ENCODE results near the gene UGT1A9. TPM values are rescaled to one million over a fixed set of nuclear protein-coding genes. Genes with fewer than 3 reads are reported as not detected.
"Not testable (repeated sequence)": the region's sequence is repeated elsewhere in the genome, so short reads cannot be mapped to it uniquely, and the experiment has no call there.

Gene UGT1A9
- total RNA-seq, 1 donor: not detected

DNA sequence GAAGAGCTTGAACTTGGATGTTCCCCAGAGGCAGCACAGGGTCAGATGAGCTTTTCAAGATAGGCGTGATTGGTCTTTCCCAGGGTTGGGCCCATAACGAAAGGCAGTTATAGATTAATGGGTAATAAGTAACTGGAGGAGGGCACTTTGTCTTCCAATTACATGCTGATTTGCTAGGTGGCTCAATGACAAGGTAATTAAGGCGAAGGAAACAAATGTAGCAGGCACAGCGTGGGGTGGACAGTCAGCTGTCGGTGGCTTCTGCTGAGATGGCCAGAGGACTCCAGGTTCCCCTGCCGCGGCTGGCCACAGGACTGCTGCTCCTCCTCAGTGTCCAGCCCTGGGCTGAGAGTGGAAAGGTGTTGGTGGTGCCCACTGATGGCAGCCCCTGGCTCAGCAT lies 46.9 kb downstream of the UGT1A9 start, which contains the start of gene UGT1A4:
TSS of gene UGT1A4 (plus strand) at position 185 of the 400 bp plus-strand sequence. CDS start at position 270, 85 bp downstream.
- DNase-seq (ENCODE audit: low read depth): no peak
- H3K4me3 ChIP-seq (ENCODE audit: low read depth, low read length): no peak within 1 kb of the TSS
- TF ChIP-seq, protein P1, sequence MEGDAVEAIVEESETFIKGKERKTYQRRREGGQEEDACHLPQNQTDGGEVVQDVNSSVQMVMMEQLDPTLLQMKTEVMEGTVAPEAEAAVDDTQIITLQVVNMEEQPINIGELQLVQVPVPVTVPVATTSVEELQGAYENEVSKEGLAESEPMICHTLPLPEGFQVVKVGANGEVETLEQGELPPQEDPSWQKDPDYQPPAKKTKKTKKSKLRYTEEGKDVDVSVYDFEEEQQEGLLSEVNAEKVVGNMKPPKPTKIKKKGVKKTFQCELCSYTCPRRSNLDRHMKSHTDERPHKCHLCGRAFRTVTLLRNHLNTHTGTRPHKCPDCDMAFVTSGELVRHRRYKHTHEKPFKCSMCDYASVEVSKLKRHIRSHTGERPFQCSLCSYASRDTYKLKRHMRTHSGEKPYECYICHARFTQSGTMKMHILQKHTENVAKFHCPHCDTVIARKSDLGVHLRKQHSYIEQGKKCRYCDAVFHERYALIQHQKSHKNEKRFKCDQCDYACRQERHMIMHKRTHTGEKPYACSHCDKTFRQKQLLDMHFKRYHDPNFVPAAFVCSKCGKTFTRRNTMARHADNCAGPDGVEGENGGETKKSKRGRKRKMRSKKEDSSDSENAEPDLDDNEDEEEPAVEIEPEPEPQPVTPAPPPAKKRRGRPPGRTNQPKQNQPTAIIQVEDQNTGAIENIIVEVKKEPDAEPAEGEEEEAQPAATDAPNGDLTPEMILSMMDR (IDR thresholded peaks at IDR 0.05; ENCODE audit: insufficient read depth, low read depth, low read length): no peak

DNA sequence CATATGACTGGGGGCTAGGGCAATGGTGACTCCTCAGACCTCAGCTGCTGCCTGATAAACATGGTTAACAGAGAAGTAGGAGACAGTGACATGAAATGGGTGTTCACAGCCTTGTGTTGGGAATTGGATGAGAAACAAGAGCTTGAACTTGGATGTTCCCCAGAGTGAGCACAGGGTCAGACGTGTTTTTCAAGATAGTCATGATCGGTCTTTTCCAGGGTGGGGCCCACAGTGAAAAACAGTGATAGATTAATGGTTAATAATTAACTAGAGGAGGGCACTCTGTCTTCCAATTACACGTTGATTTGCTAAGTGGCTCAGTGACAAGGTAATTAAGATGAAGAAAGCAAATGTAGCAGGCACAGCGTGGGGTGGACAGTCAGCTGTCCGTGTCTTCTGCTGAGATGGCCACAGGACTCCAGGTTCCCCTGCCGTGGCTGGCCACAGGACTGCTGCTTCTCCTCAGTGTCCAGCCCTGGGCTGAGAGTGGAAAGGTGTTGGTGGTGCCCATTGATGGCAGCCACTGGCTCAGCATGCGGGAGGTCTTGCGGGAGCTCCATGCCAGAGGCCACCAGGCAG lies 57.1 kb downstream of the UGT1A9 start, which contains the start of gene UGT1A3:
TSS of gene UGT1A3 (plus strand) at position 320 of the 579 bp plus-strand sequence. CDS start at position 405, 85 bp downstream.
- no peak within 1 kb of the TSS for H3K4me3 ChIP-seq (ENCODE audit: low read depth, low read length)
- TF ChIP-seq, protein P1 (IDR thresholded peaks at IDR 0.05; ENCODE audit: insufficient read depth, low read depth, low read length): no peak
- no peak for DNase-seq (ENCODE audit: low read depth)

DNA sequence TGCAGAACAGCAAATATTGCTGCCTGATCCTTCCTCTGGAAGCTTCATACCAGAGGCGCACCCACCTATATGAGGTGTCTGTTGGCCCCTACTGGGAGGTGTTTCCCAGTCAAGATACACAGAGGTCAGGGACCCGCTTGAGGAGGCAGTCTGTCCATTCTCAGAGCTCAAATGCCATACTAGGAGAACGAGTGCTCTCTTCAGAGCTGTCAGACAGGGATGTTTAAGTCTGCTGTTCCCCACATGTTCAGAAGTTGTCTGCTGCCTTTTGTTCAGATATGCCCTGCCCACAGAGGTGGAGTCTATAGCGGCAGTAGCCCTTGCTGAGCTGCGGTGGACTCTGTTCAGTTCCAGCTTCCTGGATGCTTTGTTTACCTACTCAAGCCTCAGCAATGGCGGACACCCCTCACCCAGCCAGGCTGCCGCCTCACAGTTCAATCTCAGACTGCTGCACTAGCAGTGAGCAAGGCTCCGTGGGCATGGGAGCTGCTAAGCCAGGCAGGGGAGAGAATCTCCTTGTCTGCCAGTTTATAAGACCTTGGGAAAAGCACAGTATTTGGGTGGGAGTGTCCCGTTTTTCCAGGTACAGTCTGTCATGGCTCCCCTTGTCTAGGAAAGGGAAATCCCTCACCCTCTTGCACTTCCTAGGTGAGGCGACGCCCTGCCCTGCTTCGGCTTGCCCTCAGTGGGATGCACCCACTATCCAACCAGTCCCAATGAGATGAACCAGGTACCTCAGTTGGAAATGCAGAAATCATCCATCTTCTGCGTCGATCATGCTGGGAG lies 65.4 kb downstream of the UGT1A9 start:
- DNase-seq (ENCODE audit: low read depth); H3K4me3 ChIP-seq (ENCODE audit: low read depth, low read length): not testable (repeated sequence)

DNA sequence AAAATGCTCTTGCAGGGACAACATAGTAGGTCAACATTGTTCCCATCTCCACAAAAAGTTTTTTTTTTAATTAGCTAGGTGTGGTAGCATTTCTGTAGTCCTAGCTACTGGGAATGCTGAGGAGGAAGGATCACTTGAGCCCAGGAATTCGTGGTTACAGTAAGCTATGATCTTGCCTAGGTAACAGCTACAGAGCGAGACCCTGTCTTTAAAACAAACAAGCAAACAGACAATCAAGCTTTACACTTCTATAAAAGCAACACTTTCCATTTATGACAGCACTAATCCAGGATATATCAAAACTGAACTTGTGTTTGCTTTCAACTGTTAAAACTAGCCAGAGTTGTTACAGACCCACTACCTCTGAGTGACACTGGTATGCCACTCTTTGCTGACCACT lies 69.2 kb downstream of the UGT1A9 start:
- no peak overlapping the region for H3K4me3 ChIP-seq (ENCODE audit: low read depth, low read length)
- TF ChIP-seq, protein P1 (IDR thresholded peaks at IDR 0.05; ENCODE audit: insufficient read depth, low read depth, low read length): no peak
- no peak for DNase-seq (ENCODE audit: low read depth)

DNA sequence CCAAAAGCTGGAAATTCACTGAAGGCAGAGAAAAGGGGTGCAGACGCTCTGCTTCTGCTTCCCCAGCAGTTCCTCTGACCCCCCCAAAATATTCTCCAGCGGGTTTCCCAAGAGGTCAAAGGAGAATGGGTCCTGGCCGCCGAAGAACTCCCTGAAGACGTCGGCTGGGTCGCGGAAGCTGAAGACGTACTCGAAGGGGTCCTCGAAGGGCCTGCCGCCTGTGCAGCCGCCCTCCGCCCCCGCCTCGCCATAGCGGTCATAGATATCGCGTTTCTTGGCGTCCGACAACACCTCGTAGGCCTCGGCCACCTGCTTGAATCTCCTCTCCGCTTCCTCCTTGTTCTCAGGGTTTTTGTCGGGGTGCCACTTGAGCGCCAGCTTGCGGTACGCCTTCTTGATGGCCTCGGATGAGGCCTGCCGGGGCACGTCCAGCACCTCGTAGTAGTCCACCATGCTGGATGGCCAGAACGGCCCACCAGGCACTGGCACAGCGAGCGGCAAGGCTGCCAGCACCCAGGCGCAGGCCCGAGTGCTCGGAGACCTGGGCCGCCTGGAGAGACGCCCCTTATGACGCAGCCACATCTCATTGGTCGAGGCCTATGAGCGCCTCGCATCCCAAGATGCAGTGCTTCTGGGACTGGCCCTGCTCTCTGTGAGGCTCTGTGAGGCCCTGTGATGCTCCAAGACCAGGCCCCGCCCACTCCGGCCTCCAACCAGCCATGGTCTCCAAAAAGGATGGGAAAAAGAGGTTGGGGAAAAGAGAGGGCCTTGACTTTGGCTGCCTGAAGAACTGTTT lies 72.0 kb downstream of the UGT1A9 start:
- no peak overlapping the region for H3K4me3 ChIP-seq (ENCODE audit: low read depth, low read length)
- TF ChIP-seq, protein P1 (IDR thresholded peaks at IDR 0.05; ENCODE audit: insufficient read depth, low read depth, low read length): no peak

DNA sequence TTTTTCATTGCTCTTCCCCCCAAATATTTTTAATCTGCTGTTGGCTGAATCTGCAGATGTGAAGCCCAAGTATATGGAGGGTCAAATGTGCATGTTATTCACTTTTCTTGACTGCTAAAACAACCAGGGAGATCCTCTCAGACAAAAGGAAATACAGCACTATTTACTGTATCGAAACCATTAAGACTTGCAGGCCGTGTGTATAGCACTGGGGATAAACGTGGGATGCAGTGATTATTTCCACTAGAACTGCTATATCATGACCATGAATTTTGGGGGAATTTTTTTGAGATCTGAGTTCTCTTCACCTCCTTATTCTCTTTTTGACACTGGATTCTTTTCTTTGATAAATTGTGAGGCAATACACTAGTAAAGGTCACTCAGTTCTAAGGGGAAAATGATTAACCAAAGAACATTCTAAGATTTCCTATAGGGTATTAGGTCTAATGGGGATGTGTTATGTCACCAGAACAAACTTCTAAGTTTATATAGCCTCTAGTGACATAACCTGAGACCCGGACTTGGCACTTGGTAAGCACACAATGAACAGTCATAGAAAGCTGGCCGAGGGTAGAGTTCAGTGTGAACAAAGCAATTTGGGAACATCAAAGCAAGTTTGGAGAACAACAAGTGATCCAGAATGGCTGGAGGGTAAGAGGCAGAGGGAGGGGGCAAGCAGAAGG lies 73.5 kb downstream of the UGT1A9 start:
- H3K4me3 ChIP-seq (ENCODE audit: low read depth, low read length): no peak overlapping the region
- no peak for DNase-seq (ENCODE audit: low read depth)
- TF ChIP-seq, protein P1 (IDR thresholded peaks at IDR 0.05; ENCODE audit: insufficient read depth, low read depth, low read length): no peak

More for the DNA sequence above, 72.0 kb downstream of the UGT1A9 start:
- no peak for DNase-seq (ENCODE audit: low read depth)

DNA sequence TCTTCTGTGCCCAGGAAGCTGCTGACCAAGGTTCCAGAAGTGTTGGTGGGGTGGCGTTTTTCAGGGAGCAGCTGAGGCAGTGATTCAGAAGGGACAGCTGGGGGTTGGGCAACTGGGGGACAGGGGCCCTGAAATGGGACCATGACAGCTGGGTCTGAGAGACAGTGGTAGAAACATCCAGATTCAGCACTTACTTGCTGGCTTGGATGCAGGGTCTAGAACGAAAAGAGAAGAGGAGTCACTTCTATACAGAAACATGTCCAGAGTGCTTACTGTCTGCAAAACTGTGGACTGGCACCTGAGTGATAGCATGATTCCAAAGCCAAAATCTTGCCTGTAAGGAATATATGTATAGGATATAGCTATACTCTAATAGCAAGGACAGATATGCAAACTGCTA lies 74.1 kb downstream of the UGT1A9 start:
- H3K4me3 ChIP-seq (ENCODE audit: low read depth, low read length); DNase-seq (ENCODE audit: low read depth): not testable (repeated sequence)
